Small intestine (tissue), 7 donors: ENCODE measurements around the gene HUNK. TPM values are rescaled to one million over a fixed set of nuclear protein-coding genes. Genes with fewer than 3 reads are reported as not detected.

Experiments used
- DNase-seq, 2 donors: peaks; one replicate each; pipeline versions ENCODE4 v3.0.0 to v3.0.0-alpha.2; 2013
- FAIRE-seq: peaks from 2 replicates; lab custom pipeline; 2012; peaks lifted over from hg19 to GRCh38; lab: Jason Lieb, UNC
- H3K27ac ChIP-seq, 3 donors: one replicate each; pipeline ENCODE4 v1.5.1; 2013; ENCODE audit warnings: low read length in 2 of 3, mild to moderate bottlenecking in 2 of 3, control low read depth in 1 of 3, inconsistent platforms in 1 of 3, low read depth in 1 of 3, moderate library complexity in 1 of 3
- H3K27me3 ChIP-seq, 3 donors: one replicate each; pipeline ENCODE4 v1.6.1; 2013; ENCODE audit warnings: low read length in 3 of 3, inconsistent platforms in 1 of 3; ENCODE audit not compliant: control insufficient read depth in 3 of 3, insufficient read depth in 3 of 3
- H3K36me3 ChIP-seq, 3 donors: one replicate each; pipeline ENCODE4 v1.6.1; 2013; ENCODE audit warnings: low read length in 3 of 3, inconsistent platforms in 1 of 3, low read depth in 1 of 3, mild to moderate bottlenecking in 1 of 3, moderate library complexity in 1 of 3; ENCODE audit not compliant: control insufficient read depth in 3 of 3, insufficient read depth in 2 of 3
- H3K4me1 ChIP-seq, 3 donors: one replicate each; pipeline ENCODE4 v1.6.1; 2013; ENCODE audit warnings: low read length in 2 of 3, inconsistent platforms in 1 of 3, low read depth in 1 of 3, mild to moderate bottlenecking in 1 of 3, moderate library complexity in 1 of 3; ENCODE audit not compliant: control insufficient read depth in 3 of 3, insufficient read depth in 2 of 3
- H3K4me3 ChIP-seq, 3 donors: one replicate each; pipeline ENCODE4 v1.5.1; 2013; ENCODE audit warnings: low read length in 3 of 3, control low read depth in 1 of 3, inconsistent platforms in 1 of 3, low read depth in 1 of 3, mild to moderate bottlenecking in 1 of 3, moderate library complexity in 1 of 3
- H3K9me3 ChIP-seq, 2 donors: one replicate each; pipeline ENCODE4 v1.6.1; 2013; ENCODE audit warnings: low read depth in 1 of 2, low read length in 1 of 2; ENCODE audit not compliant: control insufficient read depth in 2 of 2, insufficient read depth in 1 of 2
- WGBS, 3 donors: extraction: QIAGEN DNeasy Blood & Tissue Kit; methylation state at CpG; one replicate each; pipeline ENCODE4 v1.1.7; 2013; 5-methylcytosine and 5-hydroxymethylcytosine counted together
- polyA plus RNA-seq, 4 donors: library from polyadenylated mRNA; stranded (reverse) in 3 of 4; unstranded in 1 of 4; fragments of 200-250 nt in 3 of 4; fragments of 120-200 nt in 1 of 4; gene quantifications; one replicate each; pipeline versions ENCODE4 v1.2.1 to v1.2.3, GENCODE V29; 2013
- donor health status: healthy with polysubstance abuse.
- donor health status: control.
- donor health status: control.
- donor health status: Bipolar disorder and iron deficiency.
- donor health status: healthy.

HUNK gene
- polyA plus RNA-seq, 4 donors: 1.1 to 8.4 (median 2.3) TPM

DNA sequence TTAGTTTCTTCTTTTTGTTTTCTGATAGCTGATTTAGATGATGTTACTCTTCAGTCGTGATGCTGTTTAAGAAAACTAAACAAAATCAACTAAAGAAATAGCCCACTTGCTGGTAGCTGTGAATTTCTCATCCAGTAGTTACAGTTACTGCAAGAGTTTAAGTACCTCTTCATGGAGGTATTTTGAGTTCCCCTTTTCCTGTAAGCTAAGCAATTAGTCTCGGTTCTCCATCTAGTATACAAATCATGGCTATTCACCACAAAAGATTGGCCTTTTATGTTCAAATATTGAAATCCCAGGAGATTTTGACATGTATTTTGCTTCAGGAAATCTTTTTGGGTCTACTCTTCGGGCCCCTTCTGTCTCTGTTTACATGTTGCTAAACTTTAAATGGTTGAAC is 31.1 kb downstream of the HUNK start:
- H3K4me1 ChIP-seq: peaks cover 4 to 58% (median 10%) of the 10 kb centered on the region in 3 donors
- H3K27me3 ChIP-seq: peaks cover 0 to 2% (median 0%) of the 10 kb centered on the region in 3 donors
- H3K36me3 ChIP-seq: peaks cover 0 to 3% (median 0%) of the 10 kb centered on the region in 3 donors
- 66 to 90% (median 76%) methylated on average over 3 of the region's 3 CpGs for WGBS, 3 donors
- no peak overlapping the region for H3K4me3 ChIP-seq
- H3K9me3 ChIP-seq: peaks cover 0 to 2% of the 10 kb centered on the region in 2 donors
- DNase-seq (no peak), FAIRE-seq (no peak)
- no peak overlapping the region for H3K27ac ChIP-seq

- peaks cover 0 to 2% of the 10 kb centered on the region in 2 donors for H3K9me3 ChIP-seq
- peaks cover 0 to 3% (median 0%) of the 10 kb centered on the region in 3 donors for H3K36me3 ChIP-seq
- WGBS, 3 donors: 67 to 85% (median 70%) methylated on average over 13 of the region's 13 CpGs
- peaks cover 0 to 2% (median 0%) of the 10 kb centered on the region in 3 donors for H3K27me3 ChIP-seq
- H3K4me1 ChIP-seq: peaks cover 4 to 53% (median 6%) of the 10 kb centered on the region in 3 donors
- no peak overlapping the region for H3K4me3 ChIP-seq
- H3K27ac ChIP-seq: no peak overlapping the region
- FAIRE-seq: no peak
- DNase-seq: no peak
Observed at GRCh38 chr21:31905503-31906451, 33.0 kb downstream of the HUNK start.

DNA sequence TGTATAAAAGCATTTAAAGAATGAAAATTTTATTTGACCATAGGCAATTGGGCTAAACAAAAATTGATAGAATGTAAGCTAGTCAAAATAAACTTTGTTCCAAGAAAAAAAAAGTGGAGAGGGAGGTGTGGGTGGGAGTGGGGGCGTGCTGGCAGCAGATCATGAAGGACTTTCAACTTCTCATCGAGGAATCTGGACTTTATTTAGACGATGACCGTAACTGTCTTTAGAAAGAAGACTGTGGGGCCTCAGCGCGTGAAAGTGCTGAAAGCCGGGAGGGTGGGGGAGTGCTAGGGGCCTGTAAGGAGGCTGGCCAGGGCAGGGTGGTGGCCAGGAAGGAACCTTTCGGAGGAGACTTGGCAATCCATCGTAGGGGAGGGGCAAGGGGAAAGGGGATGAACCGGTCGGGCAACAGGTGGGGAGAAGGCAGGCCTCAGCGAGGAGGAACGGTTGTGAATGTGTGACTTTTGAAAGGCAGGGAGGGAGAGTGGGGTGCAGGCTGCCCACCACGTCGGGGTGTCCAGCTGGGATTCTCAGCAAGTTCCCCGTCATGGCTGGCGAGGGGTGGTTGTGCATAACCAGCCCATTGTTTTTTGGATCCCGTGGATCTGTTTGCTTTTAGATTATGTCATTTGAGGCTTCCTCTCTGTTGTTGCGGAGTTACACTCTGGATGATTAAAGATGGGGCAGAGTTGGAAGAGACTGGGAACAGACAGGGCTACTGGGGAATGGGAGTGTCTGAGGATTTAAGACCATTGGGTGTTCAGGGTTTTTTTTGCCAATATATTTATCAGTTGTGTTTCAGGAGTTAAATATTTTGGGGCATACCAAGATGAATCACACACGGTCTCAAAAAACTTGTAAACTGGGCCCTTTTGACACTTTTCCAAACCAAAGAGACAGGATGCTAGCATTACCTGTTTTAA is 35.5 kb downstream of the HUNK start:
- FAIRE-seq: no peak
- WGBS, 3 donors: 30 to 37% (median 32%) methylated on average over 20 of the region's 20 CpGs

GRCh38 chr21:31909153-31910073 is 36.6 kb downstream of the HUNK start:
- WGBS, 3 donors: 47 to 76% (median 65%) methylated on average over 18 of the region's 18 CpGs
- Histone ChIP-seq H3K4me3 (no peak overlapping the region), H3K27me3 (peaks cover 0 to 2% (median 0%) of the 10 kb centered on the region in 3 donors), H3K4me1 (peaks cover 4 to 36% (median 4%) of the 10 kb centered on the region in 3 donors), H3K27ac (peak overlapping the region in 2 of 3 donors; percentile 0 to 65), H3K9me3 (peaks cover 0 to 2% of the 10 kb centered on the region in 2 donors), H3K36me3 (peaks cover 0 to 16% (median 0%) of the 10 kb centered on the region in 3 donors)
- FAIRE-seq: no peak
- peak in 1 of 2 donors; percentile 50 for DNase-seq

More for the DNA sequence above, 35.5 kb downstream of the HUNK start:
- Histone ChIP-seq H3K4me3 (no peak overlapping the region), H3K4me1 (peaks cover 4 to 36% (median 4%) of the 10 kb centered on the region in 3 donors), H3K27ac (peak overlapping the region in 2 of 3 donors; percentile 65), H3K9me3 (peaks cover 0 to 2% of the 10 kb centered on the region in 2 donors), H3K27me3 (peaks cover 0 to 2% (median 0%) of the 10 kb centered on the region in 3 donors), H3K36me3 (peaks cover 0 to 16% (median 0%) of the 10 kb centered on the region in 3 donors)
- DNase-seq: peak; percentile 16 to 76

DNA sequence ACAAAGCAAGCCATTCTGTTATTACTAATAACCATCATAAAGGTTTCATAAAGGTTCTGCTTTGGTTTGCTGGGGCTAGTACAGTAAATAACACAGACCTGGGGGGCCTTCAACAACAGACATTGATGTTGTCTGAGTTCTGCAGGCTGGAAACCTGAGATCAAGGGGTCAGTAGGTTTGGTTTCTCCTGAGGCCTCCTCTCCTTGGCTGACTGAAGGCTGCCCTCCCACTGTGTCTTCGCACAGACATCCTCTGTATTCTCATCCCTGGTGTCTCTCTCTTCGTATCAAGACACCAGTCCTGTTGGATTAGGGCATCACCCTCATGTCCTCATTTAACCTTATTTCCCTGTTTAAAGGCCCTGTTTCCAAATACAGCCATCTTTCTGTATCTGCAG is 37.3 kb downstream of the HUNK start:
- 82 to 97% (median 94%) methylated on average over 2 of the region's 2 CpGs for WGBS, 3 donors
- no peak for FAIRE-seq
- DNase-seq: no peak
- Histone ChIP-seq H3K4me3 (no peak overlapping the region), H3K27ac (no peak overlapping the region), H3K4me1 (peaks cover 4 to 36% (median 4%) of the 10 kb centered on the region in 3 donors), H3K36me3 (peaks cover 0 to 16% (median 0%) of the 10 kb centered on the region in 3 donors), H3K9me3 (peaks cover 0 to 2% of the 10 kb centered on the region in 2 donors), H3K27me3 (peaks cover 0 to 2% (median 0%) of the 10 kb centered on the region in 3 donors)

DNA sequence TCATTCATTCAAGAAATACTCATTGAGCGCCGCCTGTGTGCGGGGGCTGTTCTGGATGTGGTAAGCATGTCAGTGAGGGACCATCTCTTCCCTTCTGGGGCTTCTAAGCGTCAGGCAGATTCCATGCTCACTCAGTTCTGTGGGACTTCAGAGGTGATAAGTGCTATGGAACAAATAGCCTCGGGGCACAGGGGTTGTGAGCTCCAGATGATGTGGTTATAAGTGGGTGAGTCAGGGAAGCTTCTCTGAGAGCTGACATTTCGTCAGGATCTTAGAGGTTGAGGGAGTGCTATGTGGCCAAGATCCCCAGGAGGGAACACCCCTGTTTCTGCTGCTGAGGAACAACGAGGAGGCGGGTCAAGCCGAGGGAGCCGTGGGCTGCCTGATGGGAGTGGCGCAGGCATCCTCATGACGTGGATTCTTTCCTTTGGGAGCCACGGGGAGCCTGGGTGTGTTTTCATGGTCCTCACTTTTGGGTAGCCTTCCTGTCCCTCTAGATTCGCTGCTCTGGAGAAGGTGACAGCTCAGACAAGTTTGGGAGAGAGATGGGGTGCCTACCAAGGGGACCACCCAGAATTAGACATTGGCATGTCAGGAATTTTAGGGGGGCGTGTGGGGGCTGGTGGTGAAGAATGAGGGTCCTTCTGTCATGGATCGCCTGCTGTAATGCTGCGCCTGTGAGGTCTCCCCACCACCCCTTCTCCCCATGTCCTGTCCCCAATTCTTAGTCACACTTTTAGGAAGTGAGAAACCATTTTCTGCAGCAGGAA is 38.5 kb downstream of the HUNK start:
- Histone ChIP-seq H3K36me3 (peaks cover 0 to 16% (median 0%) of the 10 kb centered on the region in 3 donors), H3K9me3 (peaks cover 0 to 2% of the 10 kb centered on the region in 2 donors), H3K4me3 (no peak overlapping the region), H3K27ac (no peak overlapping the region), H3K27me3 (peaks cover 0 to 2% (median 0%) of the 10 kb centered on the region in 3 donors), H3K4me1 (peaks cover 4 to 25% (median 4%) of the 10 kb centered on the region in 3 donors)
- FAIRE-seq (no peak), DNase-seq (no peak)
- WGBS, 3 donors: 83 to 87% (median 86%) methylated on average over 17 of the region's 17 CpGs

DNA sequence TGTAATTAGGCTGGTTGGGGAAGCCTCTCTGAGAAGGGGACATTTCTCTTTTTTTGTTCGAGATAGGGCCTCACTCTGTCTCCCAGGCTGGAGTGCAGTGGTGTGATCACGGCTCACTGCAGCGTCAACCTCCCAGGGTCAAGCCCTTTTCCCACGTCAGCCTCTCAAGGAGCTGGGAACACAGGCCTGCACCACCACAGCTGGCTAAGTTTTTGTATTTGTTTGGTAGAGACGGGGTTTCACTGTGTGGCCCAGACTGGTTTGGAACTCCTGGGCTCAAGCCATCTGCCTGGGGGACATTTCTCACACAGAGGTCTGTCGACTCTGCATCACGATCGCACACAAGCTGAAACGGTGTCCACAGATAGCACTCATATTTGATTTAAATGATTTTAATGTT is 39.7 kb downstream of the HUNK start:
- Histone ChIP-seq H3K9me3 (peaks cover 0 to 2% of the 10 kb centered on the region in 2 donors), H3K27me3 (peaks cover 0 to 2% (median 0%) of the 10 kb centered on the region in 3 donors), H3K36me3 (peaks cover 0 to 13% (median 0%) of the 10 kb centered on the region in 3 donors), H3K4me3 (no peak overlapping the region), H3K4me1 (peaks cover 4 to 20% (median 4%) of the 10 kb centered on the region in 3 donors), H3K27ac (no peak overlapping the region)
- WGBS, 3 donors: 83 to 92% (median 84%) methylated on average over 9 of the region's 9 CpGs
- FAIRE-seq: no peak
- no peak for DNase-seq
